ENCODE results near the gene CRX. TPM values are rescaled to one million over a fixed set of nuclear protein-coding genes. Genes with fewer than 3 reads are reported as not detected.

The CRX gene
- total and polyA plus RNA-seq, 2 of the 4 experiments (the other 2 are of a cell fraction) = not detected

DNA sequence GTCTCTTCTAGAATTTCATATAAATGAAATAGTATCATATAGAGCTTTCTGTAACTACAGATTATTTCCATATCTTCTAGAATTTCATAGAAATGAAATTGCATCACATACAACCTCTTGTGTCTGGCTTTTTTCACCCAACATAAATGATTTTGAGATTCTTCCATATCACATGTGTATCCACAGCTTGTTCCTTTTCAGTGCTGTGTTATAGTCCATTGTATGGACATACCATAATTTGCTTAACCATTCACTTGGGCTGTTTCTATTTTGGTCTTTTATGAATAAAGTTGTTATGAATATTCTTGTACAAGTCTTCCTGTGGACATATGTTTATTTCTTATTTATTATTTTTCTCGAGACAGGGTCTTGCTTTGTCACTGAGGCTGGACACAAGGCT lies 29.1 kb upstream of the CRX start:
- H3K79me1 ChIP-seq (ENCODE audit: low read depth in 1 of 2, low read length in 2 of 2) = no peaks in the 10 kb centered on the region
- H2BK20ac ChIP-seq (ENCODE audit: low read depth, low read length) = no peak overlapping the region
- in situ Hi-C loops (cut with MboI; ENCODE audit: low sequenced_read_pairs) (no loop called here), dilution Hi-C loops (cut with HindIII; ENCODE audit: low sequenced_read_pairs, unreplicated experiment) (no loop called here), intact Hi-C loops (cut with micrococcal nuclease) (no loop called here)
- no peak overlapping the region for H3K23ac ChIP-seq (ENCODE audit: low read depth, low read length)
- TF ChIP-seq MAFK (IDR thresholded peaks at IDR 0.05; ENCODE audit: low read depth, low read length) (no peak), CHD1 (IDR thresholded peaks at IDR 0.05; ENCODE audit: low read depth, low read length) (no peak), SMC3 (IDR thresholded peaks at IDR 0.05; ENCODE audit: low read depth, low read length) (no peak), POLR2A (IDR thresholded peaks at IDR 0.05; ENCODE audit: low read depth, low read length) (no peak), RAD21 (IDR thresholded peaks at IDR 0.05; ENCODE audit: low read length) (no peak), BHLHE40 (IDR thresholded peaks at IDR 0.05; ENCODE audit: low read depth, low read length) (no peak), CEBPB (IDR thresholded peaks at IDR 0.05; ENCODE audit: low read depth, low read length) (no peak), RCOR1 (IDR thresholded peaks at IDR 0.05; ENCODE audit: insufficient replicate concordance, low read length) (no peak), RFX5 (IDR thresholded peaks at IDR 0.05; ENCODE audit: low read depth, low read length) (no peak), FOS (IDR thresholded peaks at IDR 0.05; ENCODE audit: low read depth, low read length) (no peak), NFE2L2 (IDR thresholded peaks at IDR 0.05; ENCODE audit: low read depth, low read length) (no peak), MXI1 (IDR thresholded peaks at IDR 0.05; ENCODE audit: borderline replicate concordance, low read depth, low read length) (no peak), MAZ (IDR thresholded peaks at IDR 0.05; ENCODE audit: borderline replicate concordance, low read depth, low read length) (no peak)
- TF ChIP-seq, protein P1, sequence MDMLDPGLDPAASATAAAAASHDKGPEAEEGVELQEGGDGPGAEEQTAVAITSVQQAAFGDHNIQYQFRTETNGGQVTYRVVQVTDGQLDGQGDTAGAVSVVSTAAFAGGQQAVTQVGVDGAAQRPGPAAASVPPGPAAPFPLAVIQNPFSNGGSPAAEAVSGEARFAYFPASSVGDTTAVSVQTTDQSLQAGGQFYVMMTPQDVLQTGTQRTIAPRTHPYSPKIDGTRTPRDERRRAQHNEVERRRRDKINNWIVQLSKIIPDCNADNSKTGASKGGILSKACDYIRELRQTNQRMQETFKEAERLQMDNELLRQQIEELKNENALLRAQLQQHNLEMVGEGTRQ (IDR thresholded peaks at IDR 0.05; ENCODE audit: low read depth, low read length) = no peak
- TF ChIP-seq, protein P2, sequence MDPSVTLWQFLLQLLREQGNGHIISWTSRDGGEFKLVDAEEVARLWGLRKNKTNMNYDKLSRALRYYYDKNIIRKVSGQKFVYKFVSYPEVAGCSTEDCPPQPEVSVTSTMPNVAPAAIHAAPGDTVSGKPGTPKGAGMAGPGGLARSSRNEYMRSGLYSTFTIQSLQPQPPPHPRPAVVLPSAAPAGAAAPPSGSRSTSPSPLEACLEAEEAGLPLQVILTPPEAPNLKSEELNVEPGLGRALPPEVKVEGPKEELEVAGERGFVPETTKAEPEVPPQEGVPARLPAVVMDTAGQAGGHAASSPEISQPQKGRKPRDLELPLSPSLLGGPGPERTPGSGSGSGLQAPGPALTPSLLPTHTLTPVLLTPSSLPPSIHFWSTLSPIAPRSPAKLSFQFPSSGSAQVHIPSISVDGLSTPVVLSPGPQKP (IDR thresholded peaks at IDR 0.05; ENCODE audit: borderline replicate concordance, low read depth, low read length) = no peak
- TF ChIP-seq, protein P3, sequence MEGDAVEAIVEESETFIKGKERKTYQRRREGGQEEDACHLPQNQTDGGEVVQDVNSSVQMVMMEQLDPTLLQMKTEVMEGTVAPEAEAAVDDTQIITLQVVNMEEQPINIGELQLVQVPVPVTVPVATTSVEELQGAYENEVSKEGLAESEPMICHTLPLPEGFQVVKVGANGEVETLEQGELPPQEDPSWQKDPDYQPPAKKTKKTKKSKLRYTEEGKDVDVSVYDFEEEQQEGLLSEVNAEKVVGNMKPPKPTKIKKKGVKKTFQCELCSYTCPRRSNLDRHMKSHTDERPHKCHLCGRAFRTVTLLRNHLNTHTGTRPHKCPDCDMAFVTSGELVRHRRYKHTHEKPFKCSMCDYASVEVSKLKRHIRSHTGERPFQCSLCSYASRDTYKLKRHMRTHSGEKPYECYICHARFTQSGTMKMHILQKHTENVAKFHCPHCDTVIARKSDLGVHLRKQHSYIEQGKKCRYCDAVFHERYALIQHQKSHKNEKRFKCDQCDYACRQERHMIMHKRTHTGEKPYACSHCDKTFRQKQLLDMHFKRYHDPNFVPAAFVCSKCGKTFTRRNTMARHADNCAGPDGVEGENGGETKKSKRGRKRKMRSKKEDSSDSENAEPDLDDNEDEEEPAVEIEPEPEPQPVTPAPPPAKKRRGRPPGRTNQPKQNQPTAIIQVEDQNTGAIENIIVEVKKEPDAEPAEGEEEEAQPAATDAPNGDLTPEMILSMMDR (conservative IDR thresholded peaks at IDR 0.05; ENCODE audit: low read depth, low read length) = no peak
- no peak overlapping the region for H4K5ac ChIP-seq (ENCODE audit: low read depth, low read length)
- no peak overlapping the region for H3K14ac ChIP-seq (replicated peaks; ENCODE audit: low read depth, low read length)
- H3K9ac ChIP-seq (ENCODE audit: low read depth, low read length) = no peak overlapping the region
- no peak overlapping the region for H3K4ac ChIP-seq (ENCODE audit: low read depth, low read length)
- H4K20me1 ChIP-seq (ENCODE audit: insufficient read depth, low read length) = no peaks in the 10 kb centered on the region
- no peaks in the 10 kb centered on the region for H3K9me1 ChIP-seq (ENCODE audit: insufficient read depth, low read length)
- no peak overlapping the region for H3K4me3 ChIP-seq (ENCODE audit: insufficient read depth, low read depth, low read length)
- BruUV-seq (replicated peaks) = no TSS peak
- H2BK5ac ChIP-seq (ENCODE audit: low read depth, low read length, poor library complexity, severe bottlenecking) = no peak overlapping the region
- no peak for DNase-seq
- H3K4me2 ChIP-seq (ENCODE audit: low read depth, low read length) = no peak overlapping the region
- no peak for ATAC-seq (ENCODE audit: low read depth)
- ChIA-PET POLR2A (ENCODE audit: unreplicated experiment) (no interaction called here), CTCF (no interaction called here)
- no peaks in the 10 kb centered on the region for H3K36me3 ChIP-seq (ENCODE audit: control insufficient read depth, insufficient read depth, low read length)
- no peaks in the 10 kb centered on the region for H3K4me1 ChIP-seq (ENCODE audit: control insufficient read depth, insufficient read depth, low read length)
- H3K27ac ChIP-seq (ENCODE audit: insufficient read depth, low read length) = no peak overlapping the region
- no peak overlapping the region for H2AFZ ChIP-seq (replicated peaks; ENCODE audit: low read length, poor library complexity)
- no peak overlapping the region for H2BK120ac ChIP-seq (ENCODE audit: low read depth, low read length)
- no peak overlapping the region for H2BK15ac ChIP-seq (ENCODE audit: low read depth, low read length)
- WGBS, 2 experiments (ENCODE audit: extremely low coverage in 2 of 2, insufficient read length in 1 of 2) = no CpG with 5 or more reads among the region's 1 CpG
- no peak overlapping the region for H3K18ac ChIP-seq (ENCODE audit: low read depth, low read length)
- no peak overlapping the region for H4K91ac ChIP-seq (ENCODE audit: insufficient read depth, low read depth, low read length)
- H3K27me3 ChIP-seq (ENCODE audit: control insufficient read depth, insufficient read depth, low read length) = no peaks in the 10 kb centered on the region; the same call in 1 of the 2 replicates
- no peak overlapping the region for H3K56ac ChIP-seq (ENCODE audit: extremely low read depth, insufficient read depth, low read length)
- H2AK5ac ChIP-seq (ENCODE audit: low read depth, low read length) = no peak overlapping the region
- H3K9me3 ChIP-seq (ENCODE audit: control insufficient read depth, insufficient read depth, low read length) = no peaks in the 10 kb centered on the region
- no peak overlapping the region for H4K8ac ChIP-seq (ENCODE audit: low read depth in 2 of 2, low read length in 2 of 2)
- no peak overlapping the region for H2AK9ac ChIP-seq (replicated peaks; ENCODE audit: low read depth, low read length, poor library complexity)
